NCI-H1694 (cell line): Measurements from ENCODE around the gene WT1.

Source experiments
- DNase-seq: peaks from one replicate; lab custom pipeline; 2025; lab: John Stamatoyannopoulos, UW

The WT1 gene

DNA sequence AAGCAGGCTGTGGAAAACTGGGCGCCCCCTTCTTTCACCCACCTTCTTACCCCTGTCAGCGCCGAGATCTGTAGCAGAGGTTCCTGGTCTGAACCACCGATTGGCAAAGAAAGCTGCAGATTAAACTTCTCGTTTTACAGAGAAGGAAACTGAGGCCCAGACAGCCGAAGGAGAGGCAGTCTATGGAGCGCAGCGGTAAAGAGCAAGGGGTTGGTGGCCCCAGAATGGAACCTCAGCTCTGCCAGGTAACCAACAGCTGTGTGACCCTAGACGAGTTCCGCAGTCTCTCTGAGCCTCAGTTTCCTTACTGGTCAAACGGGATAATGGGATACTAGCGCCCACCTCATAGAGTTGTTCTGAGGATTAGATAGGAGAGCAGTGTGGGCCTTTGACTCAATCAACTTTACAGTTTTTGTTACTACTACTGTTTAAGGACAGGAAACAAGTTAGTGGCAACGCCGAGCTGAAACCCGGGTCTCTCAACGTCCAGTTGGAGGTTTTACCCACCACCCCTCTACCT, 3.1 kb upstream of the WT1 start:
- DNase-seq: no peak

DNA sequence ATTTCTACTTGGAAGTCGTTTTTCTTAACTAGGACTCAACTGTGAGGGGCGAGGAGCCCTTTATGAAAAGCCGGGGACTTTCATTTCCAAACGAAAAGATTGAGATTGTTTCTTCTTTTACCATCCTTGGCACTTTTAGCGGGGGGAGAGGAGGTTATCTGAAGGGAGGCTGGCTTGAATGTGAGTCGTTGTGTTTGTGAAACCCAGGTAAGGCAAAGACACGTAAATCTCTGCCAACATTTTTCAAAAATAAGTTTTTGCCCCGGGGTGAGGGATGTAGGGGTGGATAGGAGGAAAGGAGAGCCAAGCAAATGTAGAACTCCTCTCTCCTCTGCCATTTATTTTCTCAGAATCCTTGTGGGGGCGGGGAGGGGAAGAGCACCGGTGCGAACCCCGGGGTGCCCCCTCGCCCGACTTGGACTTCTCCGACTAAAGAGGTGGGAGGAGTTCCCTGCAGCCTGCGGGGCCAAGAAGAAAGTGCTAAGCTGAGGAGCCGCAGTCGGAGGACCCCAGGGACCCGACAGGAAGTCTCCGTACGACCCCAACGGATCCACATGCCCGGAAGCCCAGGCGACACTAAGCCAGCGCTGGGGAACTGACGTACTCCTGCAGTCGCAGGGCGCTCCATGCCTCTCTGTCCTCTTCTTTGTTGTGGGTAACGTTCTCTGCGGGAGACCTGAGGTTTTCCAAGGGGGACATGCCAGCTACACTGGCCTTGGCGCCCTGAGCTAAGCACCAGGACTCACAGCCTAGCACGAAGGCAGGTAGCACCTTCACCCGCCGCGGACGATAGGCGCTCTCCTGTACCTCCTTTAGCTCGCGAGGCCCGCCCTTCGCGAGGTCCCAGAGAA, 2.4 kb upstream of the WT1 start:
- no peak for DNase-seq

GRCh38 chr11:32436751-32437494, 1.6 kb upstream of the WT1 start:
- no peak for DNase-seq

- no peak for DNase-seq
Observed at GRCh38 chr11:32435942-32436750, 807 bp upstream of the WT1 start.

DNA sequence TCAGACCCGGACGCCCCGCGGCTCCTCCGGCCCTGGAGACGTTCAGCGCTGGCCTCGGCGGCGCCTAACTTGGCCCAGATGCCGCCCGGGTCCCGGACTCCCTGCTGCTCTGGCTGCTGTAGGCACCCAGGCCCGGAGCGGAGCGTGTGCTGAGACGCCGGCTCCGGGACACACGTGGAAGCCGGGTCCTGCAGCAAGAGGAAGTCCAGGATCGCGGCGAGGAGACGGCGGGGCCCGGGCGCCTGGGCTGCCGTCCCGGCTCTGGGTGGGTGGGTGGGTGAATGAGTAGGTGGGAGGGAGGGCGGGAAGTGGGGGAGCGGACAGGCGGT, 223 bp downstream of the WT1 start:
- no peak for DNase-seq

DNA sequence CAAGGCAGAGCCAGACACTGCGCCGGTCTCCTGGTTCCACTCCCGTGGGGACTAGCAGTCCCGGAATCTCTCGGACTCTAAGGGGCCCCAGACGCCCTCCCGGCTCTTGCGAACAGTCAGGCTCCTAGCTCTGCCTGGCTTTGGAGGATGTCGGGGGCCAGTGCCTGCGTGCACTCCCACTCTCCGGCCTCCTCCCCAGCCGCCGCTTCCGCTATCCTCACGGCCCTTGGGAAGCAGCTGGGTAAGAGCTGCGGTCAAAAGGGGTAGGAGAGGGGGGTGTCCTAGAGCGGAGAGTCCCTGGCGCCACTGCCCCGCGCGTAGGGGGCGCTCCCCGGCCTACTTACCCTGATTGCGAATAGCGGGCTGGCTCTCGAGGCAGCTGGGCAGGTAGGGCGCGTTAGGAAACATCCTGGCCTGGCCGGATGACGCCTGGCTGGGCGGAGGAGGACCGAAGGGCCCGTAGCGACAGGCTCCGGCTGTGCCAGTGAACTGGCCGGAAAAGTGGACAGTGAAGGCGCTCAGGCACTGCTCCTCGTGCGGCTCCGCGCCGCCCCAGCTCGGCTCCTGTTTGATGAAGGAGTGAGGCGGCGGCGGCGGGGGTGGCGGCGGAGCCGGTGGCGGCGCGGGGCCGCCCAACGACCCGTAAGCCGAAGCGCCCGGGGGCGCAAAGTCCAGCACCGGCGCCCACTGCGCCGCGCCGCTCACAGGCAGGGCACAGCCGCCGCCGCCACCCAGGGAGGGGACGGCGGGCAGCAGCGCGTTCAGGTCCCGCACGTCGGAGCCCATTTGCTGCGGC, 785 bp downstream of the WT1 start:
- no peak for DNase-seq

DNA sequence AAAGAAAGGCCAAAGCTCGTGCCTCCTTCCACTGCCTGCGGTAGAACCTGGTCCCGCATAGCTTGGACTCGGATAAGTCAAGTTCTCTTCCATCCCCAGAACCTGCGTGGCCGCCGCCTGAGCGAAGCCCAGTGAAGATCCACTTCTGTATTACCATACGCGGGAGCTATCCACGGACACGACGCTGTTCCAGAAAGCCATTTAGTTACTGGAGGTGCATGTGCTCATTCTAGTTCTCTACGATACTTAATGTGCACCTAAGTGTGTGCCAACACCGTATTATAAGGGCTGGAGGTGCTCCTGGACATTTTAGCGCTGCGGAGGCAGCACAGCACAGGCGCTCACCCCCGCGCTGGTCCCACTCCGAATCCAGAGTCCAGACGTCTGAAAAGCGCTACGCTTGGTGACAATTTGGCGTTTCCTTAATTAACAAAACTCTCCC, 1.4 kb downstream of the WT1 start:
- DNase-seq: no peak

GRCh38 chr11:32433101-32433913, 2.0 kb downstream of the WT1 start:
- no peak for DNase-seq

- DNase-seq: no peak
Observed at GRCh38 chr11:32432565-32432964, 2.8 kb downstream of the WT1 start.

DNA sequence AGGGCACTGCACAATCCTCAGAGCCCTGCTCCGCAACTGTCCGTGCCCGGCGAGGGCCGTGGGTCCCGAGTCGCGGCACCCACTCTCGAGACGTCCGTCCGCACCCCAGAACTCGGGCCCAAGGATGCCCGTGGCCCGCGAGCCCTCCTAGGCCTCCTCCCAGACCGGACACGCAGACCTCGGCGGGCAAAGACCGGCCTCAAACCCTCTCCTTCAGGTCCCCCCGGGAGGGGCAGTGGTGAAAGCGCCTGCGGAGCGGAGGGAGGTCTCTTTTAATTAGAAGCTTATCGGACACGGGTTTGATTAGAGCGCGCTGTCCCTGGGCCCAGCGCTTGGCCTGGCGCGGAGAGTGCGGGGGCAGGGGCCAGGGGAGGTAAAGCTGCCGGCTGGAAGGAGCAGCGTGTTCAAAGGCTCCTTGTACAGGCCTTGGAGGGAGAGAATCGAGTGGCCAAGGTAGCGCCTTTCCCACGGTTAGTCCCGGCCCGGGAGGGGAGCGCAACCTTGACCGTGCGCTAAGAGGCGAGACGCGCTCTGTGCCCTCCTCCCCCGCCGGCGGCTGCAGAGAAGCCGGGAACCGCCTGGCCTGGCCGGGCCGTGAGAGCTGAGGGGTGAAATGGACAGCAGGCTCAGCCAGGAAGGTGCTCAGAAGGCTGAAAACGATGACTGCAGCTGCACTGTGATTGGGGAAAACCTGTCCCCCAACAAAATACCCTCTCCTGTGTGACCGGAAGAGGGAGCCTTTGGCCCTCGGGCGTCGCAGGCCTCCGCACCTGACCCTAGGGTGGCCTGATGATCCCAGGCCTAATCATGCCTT, 4.6 kb downstream of the WT1 start:
- no peak for DNase-seq

- DNase-seq: no peak
Observed at GRCh38 chr11:32429477-32429876, 5.9 kb downstream of the WT1 start.

DNA sequence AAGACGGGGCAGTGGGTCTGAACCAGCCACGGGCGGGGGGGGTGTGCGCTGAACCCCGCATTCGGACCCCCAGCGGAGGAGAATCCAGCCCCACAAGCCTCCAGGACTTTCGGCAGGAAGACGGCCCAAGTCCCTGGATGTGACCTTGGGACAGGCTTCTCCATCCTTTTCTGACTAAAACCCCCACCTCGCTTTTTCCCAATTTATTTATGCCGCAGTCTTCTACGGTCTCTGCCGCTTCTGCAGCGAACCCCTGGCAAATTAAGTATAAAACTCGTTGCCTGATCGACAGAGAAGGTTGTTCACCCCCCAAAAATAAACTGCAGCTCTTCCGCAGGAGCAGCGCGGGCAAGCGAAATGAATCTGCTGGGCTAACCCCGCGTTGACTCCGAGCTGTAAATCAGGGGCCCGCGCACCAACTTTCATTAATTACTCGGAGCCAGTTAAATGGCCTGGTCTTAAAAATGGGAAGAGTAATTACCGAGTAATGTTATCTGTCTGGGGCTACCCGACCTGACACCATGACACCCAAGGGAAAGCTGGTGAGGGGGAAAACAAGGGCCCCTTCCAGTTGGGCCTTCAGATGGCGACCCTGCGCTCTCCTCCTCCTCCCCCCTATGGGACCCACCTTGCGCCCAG, 6.6 kb downstream of the WT1 start:
- DNase-seq: no peak

DNA sequence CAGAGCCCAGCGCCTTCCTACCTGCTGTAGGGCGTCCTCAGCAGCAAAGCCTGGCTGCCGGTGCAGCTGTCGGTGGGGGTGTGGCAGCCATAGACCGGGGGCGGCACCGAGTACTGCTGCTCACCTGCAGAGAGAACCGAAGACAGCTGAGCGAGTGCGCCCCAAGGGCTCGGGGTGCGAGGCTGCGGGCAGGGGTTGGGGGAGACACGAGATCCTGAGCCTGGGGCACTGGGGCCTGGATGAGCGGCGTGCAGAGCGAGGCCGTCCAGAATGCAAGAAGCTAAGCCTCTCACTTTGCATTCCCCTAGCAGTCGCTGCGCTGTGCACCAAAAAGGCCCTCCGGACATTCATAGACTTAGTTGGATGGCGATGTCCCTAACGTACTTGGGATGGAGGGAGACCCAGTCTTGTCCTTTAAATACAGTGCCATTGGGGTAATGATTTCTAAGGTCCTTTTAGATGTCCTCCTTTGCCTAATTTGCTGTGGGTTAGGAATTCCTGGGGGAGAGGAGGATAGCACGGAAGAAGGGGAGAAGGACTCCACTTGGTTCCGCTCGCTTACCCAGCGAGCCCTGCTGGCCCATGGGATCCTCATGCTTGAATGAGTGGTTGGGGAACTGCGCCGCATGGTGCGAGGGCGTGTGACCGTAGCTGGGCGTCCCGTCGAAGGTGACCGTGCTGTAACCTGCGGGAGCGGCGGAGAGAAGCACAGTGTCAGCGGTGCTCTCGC, 7.2 kb downstream of the WT1 start:
- no peak for DNase-seq

DNA sequence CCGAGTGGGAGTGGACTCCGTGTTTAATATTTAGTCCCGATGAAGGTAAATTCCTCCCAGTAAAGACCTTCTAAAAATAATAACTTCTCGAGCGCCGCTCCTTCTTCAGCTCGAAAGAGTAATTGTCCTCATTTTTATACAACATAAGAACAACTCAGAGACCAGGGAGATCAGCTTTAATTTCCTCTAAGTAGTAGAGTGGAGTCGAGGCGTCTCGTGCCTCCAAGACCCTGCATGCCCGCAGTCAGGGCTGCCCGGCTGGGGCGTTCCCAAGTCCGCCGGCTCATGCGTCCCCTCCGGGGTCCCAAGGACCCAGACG, 7.8 kb downstream of the WT1 start:
- no peak for DNase-seq

DNA sequence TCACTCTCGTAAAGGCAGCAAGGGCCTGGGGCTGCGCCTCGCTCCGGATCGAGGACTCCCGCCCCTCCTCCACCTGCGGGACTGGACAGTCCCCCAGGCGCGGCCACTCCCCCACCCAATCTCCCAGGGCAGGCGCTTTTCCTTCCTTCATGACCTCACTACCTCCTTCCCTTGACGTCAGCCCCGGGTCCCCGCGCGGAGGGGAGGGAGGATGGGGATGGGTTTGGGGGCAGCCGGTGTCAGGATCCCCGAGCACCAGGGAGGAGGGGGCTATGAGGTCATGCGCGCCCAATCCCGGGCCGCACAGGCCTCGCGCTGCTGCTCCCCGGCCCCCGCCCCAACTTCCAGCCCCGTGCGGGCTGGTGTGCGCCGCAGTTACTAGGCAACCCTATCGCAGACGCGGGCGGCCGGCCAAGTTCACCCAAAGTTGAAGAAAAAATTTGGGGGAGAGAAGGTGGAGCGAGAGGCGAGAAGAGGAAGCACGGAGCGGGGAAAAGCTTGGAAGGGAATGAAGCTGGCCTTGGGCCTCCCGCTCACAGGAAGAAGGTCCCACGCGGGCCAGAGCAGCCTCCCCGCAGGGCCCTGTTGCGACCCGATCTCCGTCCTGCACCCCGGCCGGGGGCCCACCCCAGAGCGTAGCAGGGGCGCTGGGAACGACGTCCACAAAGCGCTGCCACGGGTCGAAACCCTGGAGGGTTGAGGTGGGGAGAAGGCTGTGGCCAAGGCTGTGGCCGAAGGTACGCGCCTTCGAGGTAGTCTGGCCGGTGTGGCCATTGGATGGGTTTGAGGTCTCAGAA, 8.3 kb downstream of the WT1 start:
- DNase-seq: no peak

- no peak for DNase-seq
Observed at GRCh38 chr11:32426192-32426591, 9.1 kb downstream of the WT1 start.

DNA sequence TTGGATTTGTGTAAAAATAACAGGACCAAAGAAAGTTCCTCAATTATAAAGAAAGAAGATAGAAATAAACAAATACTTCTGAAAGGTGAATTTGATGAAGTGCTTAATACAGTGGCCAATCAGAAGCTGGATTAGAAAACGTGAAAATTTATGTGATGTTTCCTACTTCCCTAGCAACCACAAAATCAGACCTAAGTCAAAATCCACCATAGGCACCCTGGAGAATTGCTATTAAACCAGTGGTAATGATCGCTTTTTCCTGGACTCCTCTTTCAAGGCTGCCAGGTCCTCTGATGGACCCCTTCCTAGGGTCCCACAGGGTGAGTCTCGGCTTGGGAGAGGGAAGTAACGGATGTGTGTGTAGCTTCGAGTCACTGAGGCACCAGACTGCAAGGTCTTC, 9.6 kb downstream of the WT1 start:
- no peak for DNase-seq

- DNase-seq: no peak
Observed at GRCh38 chr11:32422545-32422944, 12.8 kb downstream of the WT1 start.
